Left ventricle myocardium inferior (tissue), 1 donor: ENCODE data around the gene THAP9. TPM values are rescaled to one million over a fixed set of nuclear protein-coding genes. Genes with fewer than 3 reads are reported as not detected.
"Not testable (repeated sequence)": the region's sequence is repeated elsewhere in the genome, so short reads cannot be mapped to it uniquely, and the experiment has no call there.

ENCODE experiments used
- DNase-seq: peaks from one replicate; pipeline ENCODE4 v3.0.0-alpha.2; 2020
- H3K27ac ChIP-seq: fragments of 200-600 bp; replicated peaks from 2 replicates; pipeline ENCODE4 v1.8.0; 2021
- H3K27me3 ChIP-seq: fragments of 200-600 bp; 2 replicates; pipeline ENCODE4 v1.8.0; 2021; ENCODE audit warnings: low read depth
- H3K36me3 ChIP-seq: fragments of 200-600 bp; 2 replicates; pipeline ENCODE4 v1.8.0; 2021
- H3K4me1 ChIP-seq: fragments of 200-600 bp; 2 replicates; pipeline ENCODE4 v1.8.0; 2021
- H3K4me3 ChIP-seq: fragments of 200-600 bp; 2 replicates; pipeline ENCODE4 v1.8.0; 2021; ENCODE audit warnings: mild to moderate bottlenecking, moderate library complexity
- H3K9me3 ChIP-seq: fragments of 200-600 bp; replicated peaks from 2 replicates; pipeline ENCODE4 v1.8.0; 2021
- intact Hi-C: fragments of 100-400 bp; cut with micrococcal nuclease; formaldehyde crosslinking; loops from one replicate; pipeline ENCODE4 v1.11.0; 2022
- total RNA-seq: library from RNA; stranded (reverse); fragmentation: NEBNext Ultra II Directional; extraction: Animal tissue kit (Norgen Biotek cat#: 25700); gene quantifications from one replicate; pipeline ENCODE4 v1.2.1, GENCODE V29; 2021
- TF ChIP-seq, protein P1 (sequence below): fragments of 200-600 bp; IDR thresholded peaks from 2 replicates; pipeline ENCODE4 v1.8.0; 2021; ENCODE audit warnings: antibody characterized with exemption, mild to moderate bottlenecking, borderline replicate concordance
- donor health status: DM: no; HTN: yes; CAD: no; lungs with severe emphysema.

The THAP9 gene
- total RNA-seq, 1 donor from 2014 or later, result 5.6 TPM

DNA sequence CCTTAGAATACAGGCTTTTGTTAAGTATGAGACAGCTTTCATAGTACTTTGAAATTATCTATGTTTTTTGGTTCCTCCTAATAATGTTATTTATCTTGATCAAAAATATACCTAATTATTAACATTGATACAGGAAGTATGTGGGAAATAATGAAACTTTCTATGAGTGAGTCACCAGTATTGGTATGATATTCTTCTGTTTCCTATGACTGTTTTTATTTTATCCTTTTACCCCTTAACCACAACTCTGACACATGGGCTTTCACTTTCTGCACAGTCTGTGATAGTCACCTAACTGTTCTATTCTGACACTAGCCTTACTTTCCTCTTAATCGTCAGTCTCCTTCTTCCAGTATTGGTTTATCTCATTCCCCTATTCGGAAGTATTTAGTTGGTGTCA, 4.7 kb downstream of the THAP9 start:
- TF ChIP-seq, protein P1, sequence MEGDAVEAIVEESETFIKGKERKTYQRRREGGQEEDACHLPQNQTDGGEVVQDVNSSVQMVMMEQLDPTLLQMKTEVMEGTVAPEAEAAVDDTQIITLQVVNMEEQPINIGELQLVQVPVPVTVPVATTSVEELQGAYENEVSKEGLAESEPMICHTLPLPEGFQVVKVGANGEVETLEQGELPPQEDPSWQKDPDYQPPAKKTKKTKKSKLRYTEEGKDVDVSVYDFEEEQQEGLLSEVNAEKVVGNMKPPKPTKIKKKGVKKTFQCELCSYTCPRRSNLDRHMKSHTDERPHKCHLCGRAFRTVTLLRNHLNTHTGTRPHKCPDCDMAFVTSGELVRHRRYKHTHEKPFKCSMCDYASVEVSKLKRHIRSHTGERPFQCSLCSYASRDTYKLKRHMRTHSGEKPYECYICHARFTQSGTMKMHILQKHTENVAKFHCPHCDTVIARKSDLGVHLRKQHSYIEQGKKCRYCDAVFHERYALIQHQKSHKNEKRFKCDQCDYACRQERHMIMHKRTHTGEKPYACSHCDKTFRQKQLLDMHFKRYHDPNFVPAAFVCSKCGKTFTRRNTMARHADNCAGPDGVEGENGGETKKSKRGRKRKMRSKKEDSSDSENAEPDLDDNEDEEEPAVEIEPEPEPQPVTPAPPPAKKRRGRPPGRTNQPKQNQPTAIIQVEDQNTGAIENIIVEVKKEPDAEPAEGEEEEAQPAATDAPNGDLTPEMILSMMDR, result no peak
- peaks cover 15% of the 10 kb centered on the region for H3K4me1 ChIP-seq
- intact Hi-C loops, result no loop called here
- H3K4me3 ChIP-seq, result no peak overlapping the region
- no peaks in the 10 kb centered on the region for H3K27me3 ChIP-seq
- H3K36me3 ChIP-seq, result peaks cover 43% of the 10 kb centered on the region
- no peaks in the 10 kb centered on the region for H3K9me3 ChIP-seq
- DNase-seq, result no peak
- no peak overlapping the region for H3K27ac ChIP-seq

DNA sequence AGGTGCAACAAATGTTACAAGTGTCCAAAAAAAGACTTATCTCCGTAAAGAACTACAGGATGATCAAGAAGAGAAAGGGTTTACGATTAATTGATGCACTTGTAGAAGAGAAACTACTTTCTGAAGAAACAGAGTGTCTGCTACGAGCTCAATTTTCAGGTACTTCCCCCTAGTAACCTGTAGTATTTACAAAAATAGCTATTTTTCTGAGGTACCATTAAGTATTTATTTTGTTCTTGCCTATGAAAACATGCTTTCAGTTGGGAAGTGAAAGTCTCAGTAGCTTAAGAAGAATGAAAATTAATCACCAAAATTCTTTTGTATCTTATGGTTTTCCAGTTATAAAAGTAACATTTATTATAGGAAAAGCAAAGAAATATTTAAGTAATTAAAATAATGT, 5.9 kb downstream of the THAP9 start:
- Histone ChIP-seq H3K9me3 (no peaks in the 10 kb centered on the region), H3K27me3 (no peaks in the 10 kb centered on the region), H3K27ac (no peak overlapping the region), H3K4me3 (no peak overlapping the region), H3K36me3 (peaks cover 55% of the 10 kb centered on the region), H3K4me1 (peaks cover 9% of the 10 kb centered on the region)
- intact Hi-C loops, result no loop called here
- TF ChIP-seq, protein P1, result no peak
- no peak for DNase-seq

DNA sequence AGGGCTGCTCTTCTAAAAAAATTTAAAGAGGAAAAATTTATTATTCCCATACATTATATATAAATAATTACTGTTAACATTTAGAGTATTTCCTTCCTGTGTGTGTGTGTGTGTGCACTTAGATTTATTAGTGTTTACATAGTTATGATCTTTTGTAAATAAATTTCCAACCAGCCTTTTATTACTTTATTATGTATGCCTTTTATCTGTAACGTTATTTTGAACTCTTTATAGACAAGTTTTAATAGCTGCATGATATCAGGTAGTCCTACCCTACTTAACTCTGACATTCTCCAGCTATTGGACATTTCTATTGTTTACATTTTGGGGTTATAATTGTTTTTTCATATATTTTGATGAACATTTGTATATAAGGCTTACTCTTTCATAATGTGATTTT, 8.8 kb downstream of the THAP9 start:
- TF ChIP-seq, protein P1, result no peak
- no peak overlapping the region for H3K4me3 ChIP-seq
- no peaks in the 10 kb centered on the region for H3K9me3 ChIP-seq
- no peak for DNase-seq
- H3K27me3 ChIP-seq, result no peaks in the 10 kb centered on the region
- intact Hi-C loops, result no loop called here
- peaks cover 60% of the 10 kb centered on the region for H3K36me3 ChIP-seq
- H3K27ac ChIP-seq, result no peak overlapping the region
- H3K4me1 ChIP-seq, result no peaks in the 10 kb centered on the region

DNA sequence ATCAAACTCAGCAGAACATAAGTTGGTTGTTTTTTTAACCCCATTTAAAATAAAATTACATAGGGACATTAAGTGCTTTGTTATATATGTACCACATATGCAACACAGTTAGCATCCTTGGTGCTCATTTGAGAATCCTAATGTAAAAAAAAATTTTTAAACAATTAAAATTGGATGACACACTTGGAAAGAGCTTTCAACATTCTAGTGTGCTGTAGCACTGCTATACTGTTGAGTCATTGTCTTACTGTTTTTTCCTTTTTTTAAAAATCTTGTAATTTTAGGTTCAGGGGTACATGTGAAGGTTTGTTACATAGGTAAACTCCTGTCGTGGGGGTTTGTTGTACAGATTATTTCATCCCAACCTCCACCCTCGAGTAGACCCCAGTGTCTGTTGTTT, 12.8 kb downstream of the THAP9 start:
- TF ChIP-seq, protein P1, result no peak
- Histone ChIP-seq H3K4me3 (no peak overlapping the region), H3K36me3 (peaks cover 46% of the 10 kb centered on the region)

DNA sequence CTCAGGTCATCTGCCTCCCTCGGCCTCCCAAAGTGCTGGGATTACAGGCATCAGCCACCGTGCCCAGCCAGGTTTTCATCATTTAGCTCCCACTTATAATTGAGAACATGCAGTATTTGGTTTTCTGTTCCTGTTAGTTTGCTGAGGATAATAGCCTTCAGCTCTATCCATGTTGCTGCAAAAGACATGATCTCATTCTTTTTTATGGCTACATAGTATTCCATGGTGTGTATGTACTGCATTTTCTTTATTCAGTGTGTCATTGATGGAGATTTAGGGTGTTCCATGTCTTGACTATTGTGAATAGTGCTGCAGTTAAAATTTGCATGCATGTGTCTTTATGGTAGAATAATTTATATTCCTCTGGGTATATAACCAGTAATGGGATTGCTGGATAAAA, 13.4 kb downstream of the THAP9 start:
- H3K4me3 ChIP-seq, DNase-seq, intact Hi-C loops, H3K27ac ChIP-seq, H3K27me3 ChIP-seq, H3K4me1 ChIP-seq, H3K9me3 ChIP-seq: not testable (repeated sequence)
- H3K36me3 ChIP-seq, result peaks cover 41% of the 10 kb centered on the region

More for the DNA sequence above, 12.8 kb downstream of the THAP9 start:
- no peaks in the 10 kb centered on the region for H3K4me1 ChIP-seq
- no peak overlapping the region for H3K27ac ChIP-seq
- H3K27me3 ChIP-seq, result no peaks in the 10 kb centered on the region
- H3K9me3 ChIP-seq, result no peaks in the 10 kb centered on the region
- DNase-seq, result no peak
- intact Hi-C loops, result no loop called here

DNA sequence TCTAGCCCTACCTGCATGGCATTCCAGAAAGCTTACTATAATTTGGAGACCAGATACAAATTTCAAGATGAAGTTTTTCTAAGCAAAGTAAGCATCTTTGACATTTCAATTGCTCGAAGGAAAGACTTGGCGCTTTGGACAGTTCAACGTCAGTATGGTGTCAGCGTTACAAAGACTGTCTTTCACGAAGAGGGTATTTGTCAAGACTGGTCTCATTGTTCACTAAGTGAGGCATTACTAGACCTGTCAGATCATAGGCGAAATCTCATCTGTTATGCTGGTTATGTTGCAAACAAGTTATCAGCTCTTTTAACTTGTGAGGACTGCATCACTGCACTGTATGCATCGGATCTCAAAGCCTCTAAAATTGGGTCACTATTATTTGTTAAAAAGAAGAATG, 17.6 kb downstream of the THAP9 start:
- Histone ChIP-seq H3K36me3 (peaks cover 18% of the 10 kb centered on the region), H3K4me3 (no peak overlapping the region), H3K9me3 (no peaks in the 10 kb centered on the region), H3K27me3 (no peaks in the 10 kb centered on the region), H3K27ac (no peak overlapping the region), H3K4me1 (no peaks in the 10 kb centered on the region)
- DNase-seq, result no peak
- intact Hi-C loops, result no loop called here
- TF ChIP-seq, protein P1, result no peak
